GM19099 (cell line): ENCODE results near the gene OR14A16.

Experiments used
- POLR2A ChIP-seq: IDR thresholded peaks from 3 replicates; pipeline ENCODE4 v1.6.1; 2011; ENCODE audit warnings: low read depth; ENCODE audit not compliant: insufficient read length; ENCODE audit errors: extremely low read depth

Gene OR14A16

GRCh38 chr1:247825362-247825761 lies 1.4 kb upstream of the OR14A16 start:
- TF ChIP-seq POLR2A: no peak

GRCh38 chr1:247822060-247822459 lies 1.9 kb downstream of the OR14A16 start:
- TF ChIP-seq POLR2A: no peak

DNA sequence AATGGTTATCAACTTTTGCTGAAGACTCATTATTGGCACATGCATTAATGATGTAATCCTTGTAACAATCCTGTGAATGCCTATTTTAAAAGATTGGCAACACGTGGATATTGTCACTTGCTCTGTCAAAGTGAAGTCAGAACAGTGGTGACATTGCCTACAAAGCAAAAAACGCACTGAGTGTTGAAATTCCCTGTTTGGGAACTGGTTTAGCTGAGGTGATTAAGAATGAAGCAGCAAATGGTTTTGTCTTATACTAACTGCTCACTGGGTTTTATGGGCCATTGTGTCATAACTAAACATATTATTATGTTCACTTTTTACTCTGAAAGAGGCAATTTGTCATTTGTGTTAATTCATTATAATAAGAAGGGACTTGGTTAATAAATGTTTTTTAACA lies 11.3 kb downstream of the OR14A16 start:
- no peak for TF ChIP-seq POLR2A

GRCh38 chr1:247797518-247797917 lies 26.4 kb downstream of the OR14A16 start:
- no peak for TF ChIP-seq POLR2A

DNA sequence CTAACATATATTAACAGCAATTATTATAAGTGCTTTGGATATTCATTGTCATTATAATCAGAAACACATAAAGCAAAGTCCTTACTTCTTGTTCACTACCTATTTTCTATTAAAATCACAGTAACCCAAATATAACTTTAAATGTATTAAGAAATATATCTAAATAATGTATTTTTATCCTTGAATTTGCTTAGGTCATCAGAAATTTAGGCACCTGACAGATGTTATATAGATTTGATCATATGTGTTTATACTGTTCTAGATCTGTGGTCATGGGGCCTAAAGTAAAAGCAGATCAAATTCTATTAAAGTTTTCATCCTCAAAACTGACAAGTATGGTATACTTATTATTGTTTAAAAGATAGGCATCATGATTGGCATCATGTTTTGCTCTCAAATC lies 54.3 kb downstream of the OR14A16 start:
- TF ChIP-seq POLR2A: no peak
